VCaP (cell line): ENCODE results near the gene HK1.

Source experiments
- H3K27ac ChIP-seq: fragments of 450-650 bp; 2 replicates; pipeline ENCODE4 v1.5.1; 2017
- TF ChIP-seq, protein P1 (sequence below): fragments of 450-650 bp; conservative IDR thresholded peaks from 2 replicates; pipeline ENCODE4 v1.5.1; 2017; ENCODE audit warnings: mild to moderate bottlenecking, moderate library complexity

Gene HK1

GRCh38 chr10:69384320-69384719 is 106.0 kb downstream of the HK1 start:
- TF ChIP-seq, protein P1, sequence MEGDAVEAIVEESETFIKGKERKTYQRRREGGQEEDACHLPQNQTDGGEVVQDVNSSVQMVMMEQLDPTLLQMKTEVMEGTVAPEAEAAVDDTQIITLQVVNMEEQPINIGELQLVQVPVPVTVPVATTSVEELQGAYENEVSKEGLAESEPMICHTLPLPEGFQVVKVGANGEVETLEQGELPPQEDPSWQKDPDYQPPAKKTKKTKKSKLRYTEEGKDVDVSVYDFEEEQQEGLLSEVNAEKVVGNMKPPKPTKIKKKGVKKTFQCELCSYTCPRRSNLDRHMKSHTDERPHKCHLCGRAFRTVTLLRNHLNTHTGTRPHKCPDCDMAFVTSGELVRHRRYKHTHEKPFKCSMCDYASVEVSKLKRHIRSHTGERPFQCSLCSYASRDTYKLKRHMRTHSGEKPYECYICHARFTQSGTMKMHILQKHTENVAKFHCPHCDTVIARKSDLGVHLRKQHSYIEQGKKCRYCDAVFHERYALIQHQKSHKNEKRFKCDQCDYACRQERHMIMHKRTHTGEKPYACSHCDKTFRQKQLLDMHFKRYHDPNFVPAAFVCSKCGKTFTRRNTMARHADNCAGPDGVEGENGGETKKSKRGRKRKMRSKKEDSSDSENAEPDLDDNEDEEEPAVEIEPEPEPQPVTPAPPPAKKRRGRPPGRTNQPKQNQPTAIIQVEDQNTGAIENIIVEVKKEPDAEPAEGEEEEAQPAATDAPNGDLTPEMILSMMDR: no peak
- peak overlapping the region; percentile 88 for H3K27ac ChIP-seq

GRCh38 chr10:69385454-69386350 is 107.4 kb downstream of the HK1 start:
- TF ChIP-seq, protein P1: no peak
- H3K27ac ChIP-seq: peak overlapping the region; percentile 88

- H3K27ac ChIP-seq: peak overlapping the region; percentile 88
- TF ChIP-seq, protein P1: no peak
Observed at GRCh38 chr10:69387500-69387899, 109.2 kb downstream of the HK1 start.

DNA sequence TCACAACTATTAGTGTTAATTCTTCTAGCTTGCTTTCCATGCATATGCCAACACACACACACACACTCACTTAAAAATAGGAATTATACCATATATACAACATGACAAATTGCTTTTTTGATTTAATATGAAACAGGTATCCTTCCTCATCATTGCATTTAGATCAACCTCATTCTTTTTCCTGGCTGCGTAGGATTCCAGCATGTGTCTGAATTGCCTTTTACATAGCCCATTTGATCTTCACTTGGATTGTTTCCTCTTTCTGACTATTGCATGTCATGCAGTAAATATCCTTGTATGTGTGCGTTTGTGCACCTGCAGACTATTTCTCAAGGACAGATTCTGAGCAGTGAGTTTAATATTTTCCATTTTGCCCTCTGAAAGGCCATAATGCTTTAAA is 110.2 kb downstream of the HK1 start:
- H3K27ac ChIP-seq: no peak overlapping the region
- TF ChIP-seq, protein P1: no peak

GRCh38 chr10:69389827-69390490 is 111.7 kb downstream of the HK1 start:
- H3K27ac ChIP-seq: no peak overlapping the region
- TF ChIP-seq, protein P1: no peak

DNA sequence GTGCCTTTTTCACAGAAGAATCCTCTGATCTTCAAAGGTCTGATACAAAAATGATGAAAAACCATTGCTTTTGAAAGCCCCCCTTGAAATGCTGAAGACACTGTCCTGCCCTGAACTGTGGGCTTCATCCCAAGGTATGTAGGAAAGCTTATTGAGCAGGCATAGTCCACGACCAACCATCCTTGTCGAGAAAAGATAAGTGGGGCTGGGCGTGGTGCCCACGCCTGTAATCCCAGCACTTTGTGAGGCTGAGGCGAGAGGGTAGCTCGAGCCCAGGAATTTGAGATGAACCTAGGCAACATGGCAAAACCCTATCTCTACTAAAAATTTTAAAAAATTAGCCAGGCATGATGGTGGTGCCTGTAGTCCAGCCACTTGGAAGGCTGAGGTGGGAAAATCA is 112.9 kb downstream of the HK1 start:
- TF ChIP-seq, protein P1: no peak
- H3K27ac ChIP-seq: peak overlapping the region; percentile 35

GRCh38 chr10:69392481-69393000 is 114.2 kb downstream of the HK1 start:
- TF ChIP-seq, protein P1: peak; percentile 96
- H3K27ac ChIP-seq: peak overlapping the region; percentile 35
